Measurements from ENCODE around the gene ALOX15B.

ALOX15B gene

GRCh38 chr17:8096541-8096940, 57.7 kb downstream of the ALOX15B start:
- H3K4me3 ChIP-seq (ENCODE audit: low read length), result no peak overlapping the region
- no peak for DNase-seq (ENCODE audit: low read depth)
- no peak for TF ChIP-seq CTCF (IDR thresholded peaks at IDR 0.05; ENCODE audit: insufficient read depth, low read depth, low read length, missing control alignments)

Measured in epithelial cell of esophagus (primary cell).